CD14-positive monocyte (primary cell): ENCODE results near the gene TFEB. TPM values are rescaled to one million over a fixed set of nuclear protein-coding genes. Genes with fewer than 3 reads are reported as not detected.

Source experiments
- DNase-seq, 3 donors: peaks; one replicate each; pipeline ENCODE4 v3.0.0-alpha.2; 2011 to 2022
- H2AFZ ChIP-seq: 2 replicates; pipeline ENCODE4 v1.6.0; 2012; ENCODE audit warnings: mild to moderate bottlenecking, low read depth, low read length, inconsistent platforms; ENCODE audit not compliant: insufficient read depth, poor library complexity, severe bottlenecking
- H3K27ac ChIP-seq, 2 donors: 1 replicate in 1 of 2; 2 replicates in 1 of 2; pipeline ENCODE4 v1.5.1; 2012 to 2013; ENCODE audit warnings: low read length in 2 of 2, control low read depth in 1 of 2, inconsistent platforms in 1 of 2, low read depth in 1 of 2, mild to moderate bottlenecking in 1 of 2
- H3K27me3 ChIP-seq, 2 donors: one replicate each; pipeline versions ENCODE4 v1.6.0 to v1.6.1; 2011 to 2013; ENCODE audit warnings: low read length in 2 of 2; ENCODE audit not compliant: control insufficient read depth in 2 of 2, insufficient read depth in 2 of 2
- H3K36me3 ChIP-seq, 2 donors: replicated peaks in 1 of 2; 1 replicate in 1 of 2; 2 replicates in 1 of 2; pipeline versions ENCODE4 v1.5.1 to v1.6.1; 2012 to 2013; ENCODE audit warnings: low read length in 2 of 2, control low read depth in 1 of 2, inconsistent platforms in 1 of 2, mild to moderate bottlenecking in 1 of 2; ENCODE audit not compliant: insufficient read depth in 2 of 2, control insufficient read depth in 1 of 2
- H3K4me1 ChIP-seq, 2 donors: 1 replicate in 1 of 2; 2 replicates in 1 of 2; pipeline versions ENCODE4 v1.5.1 to v1.6.1; 2012 to 2013; ENCODE audit warnings: low read length in 2 of 2, control low read depth in 1 of 2, inconsistent platforms in 1 of 2, mild to moderate bottlenecking in 1 of 2, moderate library complexity in 1 of 2; ENCODE audit not compliant: insufficient read depth in 2 of 2, control insufficient read depth in 1 of 2
- H3K4me2 ChIP-seq: replicated peaks from 2 replicates; pipeline ENCODE3; 2012; ENCODE audit warnings: low read length, moderate library complexity, mild to moderate bottlenecking; ENCODE audit not compliant: poor library complexity, severe bottlenecking; ENCODE audit errors: extremely low read depth
- H3K4me3 ChIP-seq, 3 experiments: fragments of 200-600 bp in 1 of 3; sonication (generic) in 1 of 3; replicated peaks in 1 of 3; 1 replicate in 2 of 3; 2 replicates in 1 of 3; pipeline ENCODE4 v1.5.1; 2011 to 2013; ENCODE audit warnings: low read length in 3 of 3, mild to moderate bottlenecking in 3 of 3, control low read depth in 2 of 3, low read depth in 2 of 3, inconsistent platforms in 1 of 3, moderate library complexity in 1 of 3
- H3K79me2 ChIP-seq: 2 replicates; pipeline ENCODE4 v1.6.0; 2012; ENCODE audit warnings: mild to moderate bottlenecking, control low read depth, inconsistent platforms, low read length, moderate library complexity; ENCODE audit not compliant: insufficient read depth
- H3K9ac ChIP-seq: 2 replicates; pipeline ENCODE4 v1.6.0; 2017; ENCODE audit warnings: low read length, mild to moderate bottlenecking; ENCODE audit not compliant: insufficient read depth, poor library complexity, severe bottlenecking
- H3K9me3 ChIP-seq, 2 donors: replicated peaks in 1 of 2; 1 replicate in 1 of 2; 2 replicates in 1 of 2; pipeline versions ENCODE4 v1.5.1 to v1.6.1; 2012 to 2013; ENCODE audit warnings: low read length in 2 of 2, control low read depth in 1 of 2; ENCODE audit not compliant: control insufficient read depth in 1 of 2, insufficient read depth in 1 of 2
- H4K20me1 ChIP-seq: 2 replicates; pipeline ENCODE4 v1.6.0; 2012; ENCODE audit warnings: mild to moderate bottlenecking, low read length, control low read depth, moderate library complexity; ENCODE audit not compliant: insufficient read depth
- H3K27ac Mint-ChIP-seq, 7 donors: one replicate each; pipeline ENCODE4 v1.8.0; 2020; ENCODE audit warnings: mild to moderate bottlenecking in 7 of 7, mixed read lengths in 7 of 7, moderate library complexity in 6 of 7, inconsistent platforms in 2 of 7
- H3K27me3 Mint-ChIP-seq, 3 donors: one replicate each; pipeline ENCODE4 v1.8.0; 2021 to 2022; ENCODE audit warnings: low read depth in 3 of 3, mild to moderate bottlenecking in 3 of 3, mixed read lengths in 3 of 3, moderate library complexity in 3 of 3, inconsistent platforms in 1 of 3
- H3K36me3 Mint-ChIP-seq, 2 donors: one replicate each; pipeline ENCODE4 v1.8.0; 2020; ENCODE audit warnings: mixed read lengths in 2 of 2, inconsistent platforms in 1 of 2, mild to moderate bottlenecking in 1 of 2
- H3K4me1 Mint-ChIP-seq: one replicate; pipeline ENCODE4 v1.8.0; 2020; ENCODE audit warnings: mild to moderate bottlenecking, mixed read lengths
- H3K4me3 Mint-ChIP-seq, 2 donors: one replicate each; pipeline ENCODE4 v1.8.0; 2020; ENCODE audit warnings: mild to moderate bottlenecking in 2 of 2, mixed read lengths in 2 of 2, moderate library complexity in 1 of 2
- H3K9me3 Mint-ChIP-seq, 7 donors: one replicate each; pipeline ENCODE4 v1.8.0; 2020 to 2022; ENCODE audit warnings: mixed read lengths in 7 of 7, mild to moderate bottlenecking in 6 of 7, moderate library complexity in 6 of 7, inconsistent platforms in 2 of 7
- CTCF ChIP-seq: fragments of 200-600 bp; IDR thresholded peaks from one replicate; pipeline ENCODE4 v1.8.0; 2022; ENCODE audit warnings: antibody characterized with exemption, mild to moderate bottlenecking
- WGBS: methylation state at CpG from one replicate; pipeline ENCODE4 v1.1.5; 2013; ENCODE audit warnings: missing lambda C conversion rate; ENCODE audit not compliant: insufficient coverage; 5-methylcytosine and 5-hydroxymethylcytosine counted together
- intact Hi-C, 2 donors: fragments of 100-400 bp; cut with micrococcal nuclease; formaldehyde crosslinking; loops; one replicate each; pipeline versions ENCODE4 v1.15.0 to v1.15.1; 2023
- polyA plus RNA-seq, 3 donors: library from polyadenylated mRNA; depleted of rRNA in 1 of 3; unstranded in 2 of 3; stranded (reverse) in 1 of 3; fragments of 300-500 nt in 2 of 3; fragments of >200 nt in 1 of 3; fragmentation: Illumina TruSeq in 2 of 3; gene quantifications; 1 replicate in 2 of 3; 2 replicates in 1 of 3; pipeline ENCODE4 v1.2.3, GENCODE V29; 2012 to 2021

TFEB gene
- polyA plus RNA-seq, 3 donors = 42.6 to 60.0 (median 55.0) TPM

- no peak overlapping the region for H3K4me2 ChIP-seq
- H3K27me3 ChIP-seq = peaks cover 11 to 49% of the 10 kb centered on the region in 2 donors
- Mint-ChIP-seq H3K27ac (peak overlapping the region in 1 of 7 donors; percentile 3), H3K27me3 (peaks cover 49 to 72% (median 57%) of the 10 kb centered on the region in 3 donors), H3K9me3 (peaks cover 0 to 20% (median 4%) of the 10 kb centered on the region in 7 donors), H3K4me3 (peak overlapping the region in 1 of 2 donors; percentile 63), H3K4me1 (peaks cover 17% of the 10 kb centered on the region), H3K36me3 (peaks cover 0 to 4% of the 10 kb centered on the region in 2 donors)
- no peak overlapping the region for H3K4me3 ChIP-seq
- peaks cover 5 to 17% of the 10 kb centered on the region in 2 donors for H3K4me1 ChIP-seq
- H3K9ac ChIP-seq = no peak overlapping the region
- intact Hi-C loops = no loop called here
- whole genome bisulfite sequencing = 87% methylated on average over 7 of the region's 7 CpGs
- H3K36me3 ChIP-seq = no peaks in the 10 kb centered on the region
- peaks cover 0 to 8% of the 10 kb centered on the region in 2 donors for H3K9me3 ChIP-seq
- no peak overlapping the region for H3K27ac ChIP-seq
- no peaks in the 10 kb centered on the region for H4K20me1 ChIP-seq
- H3K79me2 ChIP-seq = no peaks in the 10 kb centered on the region
- H2AFZ ChIP-seq = no peak overlapping the region
- DNase-seq = no peak
- TF ChIP-seq CTCF = no peak
These were observed 95.0 kb downstream of the TFEB start for GRCh38 chr6:41640426-41640825.

GRCh38 chr6:41639809-41640371, 95.5 kb downstream of the TFEB start:
- peaks cover 0 to 8% of the 10 kb centered on the region in 2 donors for H3K9me3 ChIP-seq
- TF ChIP-seq CTCF = no peak
- intact Hi-C loops = no loop called here
- no peaks in the 10 kb centered on the region for H3K79me2 ChIP-seq
- H3K27ac ChIP-seq = no peak overlapping the region
- Mint-ChIP-seq H3K27me3 (peaks cover 50 to 75% (median 58%) of the 10 kb centered on the region in 3 donors), H3K4me1 (peaks cover 22% of the 10 kb centered on the region), H3K36me3 (peaks cover 0 to 4% of the 10 kb centered on the region in 2 donors), H3K4me3 (peak overlapping the region in 1 of 2 donors; percentile 83), H3K27ac (no peak overlapping the region), H3K9me3 (peaks cover 0 to 20% (median 4%) of the 10 kb centered on the region in 7 donors)
- H3K4me1 ChIP-seq = peaks cover 5 to 17% of the 10 kb centered on the region in 2 donors
- H4K20me1 ChIP-seq = no peaks in the 10 kb centered on the region
- no peak for DNase-seq
- no peaks in the 10 kb centered on the region for H3K36me3 ChIP-seq
- no peak overlapping the region for H3K4me3 ChIP-seq
- H2AFZ ChIP-seq = no peak overlapping the region
- peaks cover 11 to 52% of the 10 kb centered on the region in 2 donors for H3K27me3 ChIP-seq
- whole genome bisulfite sequencing = 89% methylated on average over 4 of the region's 8 CpGs
- no peak overlapping the region for H3K4me2 ChIP-seq
- no peak overlapping the region for H3K9ac ChIP-seq
